Stimulated activated CD4-positive, alpha-beta T cell treated with anti-CD3 and anti-CD28 coated beads, Interleukin-2, amount 100 ng/mL, for 24 hours (primary cell): ENCODE results near the gene TENM4.
"Not testable (repeated sequence)": the region's sequence is repeated elsewhere in the genome, so short reads cannot be mapped to it uniquely, and the experiment has no call there.

Experiments used
- DNase-seq, 2 donors: peaks; one replicate each; pipeline ENCODE4 v3.0.0-alpha.2; 2020

Gene TENM4

GRCh38 chr11:79241852-79242241, 199.0 kb downstream of the TENM4 start:
- no peak for DNase-seq

GRCh38 chr11:79241205-79241851, 199.5 kb downstream of the TENM4 start:
- DNase-seq: no peak

GRCh38 chr11:79237703-79238102, 203.1 kb downstream of the TENM4 start:
- DNase-seq: no peak

GRCh38 chr11:79237091-79237490, 203.7 kb downstream of the TENM4 start:
- no peak for DNase-seq

GRCh38 chr11:79236541-79236971, 204.3 kb downstream of the TENM4 start:
- DNase-seq: no peak

- DNase-seq: no peak
Observed at GRCh38 chr11:79235696-79236095, 205.1 kb downstream of the TENM4 start.

GRCh38 chr11:79232346-79232745, 208.5 kb downstream of the TENM4 start:
- DNase-seq: no peak

- no peak for DNase-seq
Observed at GRCh38 chr11:79229047-79229446, 211.8 kb downstream of the TENM4 start.

GRCh38 chr11:79227767-79228755, 212.8 kb downstream of the TENM4 start:
- DNase-seq: no peak

GRCh38 chr11:79227308-79227707, 213.5 kb downstream of the TENM4 start:
- DNase-seq: no peak

GRCh38 chr11:79226126-79226525, 214.7 kb downstream of the TENM4 start:
- no peak for DNase-seq

GRCh38 chr11:79222163-79222562, 218.7 kb downstream of the TENM4 start:
- DNase-seq: not testable (repeated sequence)

- DNase-seq: no peak
Observed at GRCh38 chr11:79221444-79222130, 219.2 kb downstream of the TENM4 start.

GRCh38 chr11:79220171-79220570, 220.7 kb downstream of the TENM4 start:
- DNase-seq: no peak

GRCh38 chr11:79219186-79220045, 221.4 kb downstream of the TENM4 start:
- no peak for DNase-seq

- DNase-seq: no peak
Observed at GRCh38 chr11:79212741-79213190, 228.1 kb downstream of the TENM4 start.

- DNase-seq: no peak
Observed at GRCh38 chr11:79209540-79210266, 231.1 kb downstream of the TENM4 start.

GRCh38 chr11:79208126-79208525, 232.7 kb downstream of the TENM4 start:
- DNase-seq: no peak

- no peak for DNase-seq
Observed at GRCh38 chr11:79206951-79207350, 233.9 kb downstream of the TENM4 start.

- DNase-seq: no peak
Observed at GRCh38 chr11:79205786-79206185, 235.0 kb downstream of the TENM4 start.

GRCh38 chr11:79201677-79202347, 239.0 kb downstream of the TENM4 start:
- no peak for DNase-seq
